Fibroblast of lung (primary cell): Measurements from ENCODE around the gene TTC14. TPM values are rescaled to one million over a fixed set of nuclear protein-coding genes. Genes with fewer than 3 reads are reported as not detected.

ENCODE experiments used
- DNase-seq, 2 donors: peaks; one replicate each; pipeline versions ENCODE4 v3.0.0 to v3.0.0-alpha.2; 2010; ENCODE audit warnings: low read depth in 2 of 2
- H2AFZ ChIP-seq: 2 replicates; pipeline ENCODE4 v1.5.1; 2012; ENCODE audit warnings: low read length, control low read depth, inconsistent platforms
- H3K27ac ChIP-seq: 2 replicates; pipeline ENCODE4 v1.5.1; 2011; ENCODE audit warnings: low read length, control low read depth; ENCODE audit not compliant: insufficient read depth
- H3K27me3 ChIP-seq: 2 replicates; pipeline ENCODE4 v1.5.1; 2011; ENCODE audit warnings: mild to moderate bottlenecking, low read length; ENCODE audit not compliant: control insufficient read depth, insufficient read depth
- H3K36me3 ChIP-seq: 2 replicates; pipeline ENCODE4 v1.5.1; 2011; ENCODE audit warnings: low read length; ENCODE audit not compliant: control insufficient read depth, insufficient read depth
- H3K4me1 ChIP-seq: 2 replicates; pipeline ENCODE4 v1.5.1; 2011; ENCODE audit warnings: low read length; ENCODE audit not compliant: control insufficient read depth, insufficient read depth; ENCODE audit errors: extremely low read depth
- H3K4me2 ChIP-seq: 2 replicates; pipeline ENCODE4 v1.5.1; 2011; ENCODE audit warnings: low read length, control low read depth; ENCODE audit not compliant: insufficient read depth; ENCODE audit errors: extremely low read depth
- H3K4me3 ChIP-seq, 4 experiments: fragments of 200-600 bp in 1 of 4; sonication (generic) in 1 of 4; replicated peaks in 1 of 4; 2 replicates each; pipeline ENCODE4 v1.5.1; 2011 to 2016; ENCODE audit warnings: low read length in 4 of 4, low read depth in 3 of 4, mild to moderate bottlenecking in 3 of 4, control low read depth in 2 of 4, inconsistent platforms in 1 of 4, mixed read lengths in 1 of 4; ENCODE audit not compliant: insufficient read depth in 1 of 4; ENCODE audit errors: control extremely low read depth in 1 of 4
- H3K79me2 ChIP-seq: 2 replicates; pipeline ENCODE4 v1.5.1; 2012; ENCODE audit warnings: mild to moderate bottlenecking, low read length, inconsistent platforms; ENCODE audit not compliant: control insufficient read depth, insufficient read depth
- H3K9ac ChIP-seq: 2 replicates; pipeline ENCODE4 v1.5.1; 2011; ENCODE audit warnings: mild to moderate bottlenecking, low read length, control low read depth; ENCODE audit not compliant: insufficient read depth
- H3K9me3 ChIP-seq: 2 replicates; pipeline ENCODE4 v1.5.1; 2012; ENCODE audit warnings: low read depth, low read length; ENCODE audit not compliant: control insufficient read depth, insufficient read depth
- H4K20me1 ChIP-seq: 2 replicates; pipeline ENCODE4 v1.5.1; 2011; ENCODE audit warnings: low read length; ENCODE audit not compliant: control insufficient read depth, insufficient read depth; ENCODE audit errors: extremely low read depth
- CTCF ChIP-seq, 2 donors: IDR thresholded peaks in 1 of 2; conservative IDR thresholded peaks in 1 of 2; 1 replicate in 1 of 2; 2 replicates in 1 of 2; pipeline ENCODE4 v1.5.1; 2011 to 2012; ENCODE audit warnings: low read length in 2 of 2, control low read depth in 1 of 2, inconsistent platforms in 1 of 2, low read depth in 1 of 2, mild to moderate bottlenecking in 1 of 2
- EZH2 ChIP-seq: IDR thresholded peaks from 2 replicates; pipeline ENCODE4 v1.5.1; 2012; ENCODE audit warnings: low read length, control low read depth, mild to moderate bottlenecking; ENCODE audit errors: missing control alignments
- polyA plus RNA-seq, 2 donors: library from polyadenylated mRNA; depleted of rRNA in 1 of 2; stranded (reverse) in 1 of 2; unstranded in 1 of 2; fragments of >200 nt; gene quantifications; 2 replicates each; pipeline ENCODE4 v1.2.1, GENCODE V29; 2011 to 2012; ENCODE audit warnings: missing spikeins in 1 of 2
- total RNA-seq: library from RNA; depleted of rRNA; stranded (reverse); fragments of >200 nt; gene quantifications from 2 replicates; pipeline ENCODE4 v1.2.1, GENCODE V29; 2014

Gene TTC14
- total and polyA plus RNA-seq, 2 donors (not counting 1 experiment from before 2014, with no cell fraction given) = 24.1 to 33.4 TPM

GRCh38 chr3:180646187-180646790 is 44.3 kb downstream of the TTC14 start:
- Histone ChIP-seq H3K4me1 (no peaks in the 10 kb centered on the region), H3K79me2 (no peaks in the 10 kb centered on the region), H3K36me3 (no peaks in the 10 kb centered on the region), H3K27me3 (no peaks in the 10 kb centered on the region), H3K27ac (no peak overlapping the region), H3K4me3 (no peak overlapping the region), H4K20me1 (no peaks in the 10 kb centered on the region), H3K4me2 (no peak overlapping the region), H3K9me3 (no peaks in the 10 kb centered on the region), H2AFZ (no peak overlapping the region), H3K9ac (no peak overlapping the region)
- TF ChIP-seq CTCF (conservative IDR thresholded peaks at IDR 0.05 in 1 of 2, IDR thresholded peaks at IDR 0.05 in 1 of 2; ENCODE audit: low read depth in 1 of 2, low read length in 2 of 2) (no peak), EZH2 (no peak)
- no peak for DNase-seq

GRCh38 chr3:180656406-180656805 is 54.4 kb downstream of the TTC14 start:
- Histone ChIP-seq H3K9me3 (no peaks in the 10 kb centered on the region), H3K4me1 (no peaks in the 10 kb centered on the region), H3K79me2 (no peaks in the 10 kb centered on the region), H3K27ac (no peak overlapping the region), H3K36me3 (no peaks in the 10 kb centered on the region), H3K9ac (no peak overlapping the region), H4K20me1 (no peaks in the 10 kb centered on the region), H3K4me2 (peak overlapping the region; percentile 25), H3K27me3 (no peaks in the 10 kb centered on the region), H2AFZ (peak overlapping the region; percentile 9), H3K4me3 (peak overlapping the region in 1 of 4 experiments; percentile 5)
- TF ChIP-seq EZH2 (no peak), CTCF (conservative IDR thresholded peaks at IDR 0.05 in 1 of 2, IDR thresholded peaks at IDR 0.05 in 1 of 2; ENCODE audit: low read depth in 1 of 2, low read length in 2 of 2) (no peak)
- no peak for DNase-seq

- H3K36me3 ChIP-seq = no peaks in the 10 kb centered on the region
- H3K27ac ChIP-seq = no peak overlapping the region
- no peak overlapping the region for H3K9ac ChIP-seq
- TF ChIP-seq CTCF (conservative IDR thresholded peaks at IDR 0.05 in 1 of 2, IDR thresholded peaks at IDR 0.05 in 1 of 2; ENCODE audit: low read depth in 1 of 2, low read length in 2 of 2) (no peak), EZH2 (no peak)
- H3K9me3 ChIP-seq = no peaks in the 10 kb centered on the region
- H4K20me1 ChIP-seq = no peaks in the 10 kb centered on the region
- no peaks in the 10 kb centered on the region for H3K27me3 ChIP-seq
- H3K79me2 ChIP-seq = no peaks in the 10 kb centered on the region
- peak overlapping the region in 1 of 4 experiments; percentile 5 for H3K4me3 ChIP-seq
- H2AFZ ChIP-seq = peak overlapping the region; percentile 51
- no peak overlapping the region for H3K4me2 ChIP-seq
- no peaks in the 10 kb centered on the region for H3K4me1 ChIP-seq
- DNase-seq = no peak
Observed at GRCh38 chr3:180657094-180657493, 55.1 kb downstream of the TTC14 start.

Other genes with a start within 250 kb of the TTC14 start
- gene CCDC39, start 77.3 kb downstream of the TTC14 start, total RNA-seq = under 0.01 TPM in 2 replicates
- not detected in 2 replicates for gene CCDC39, start 77.3 kb downstream of the TTC14 start, polyA plus RNA-seq